CD4-positive, alpha-beta T cell treated with Interferon alpha-2 for 1 hour (primary cell): ENCODE measurements around the gene OR52N1.
A peak's percentile ranks its signal among the peaks of the same experiment; 100 is the strongest.

Experiments used
- DNase-seq, 2 donors: peaks; one replicate each; pipeline ENCODE4 v3.0.0-alpha.2; 2020 to 2022

The OR52N1 gene

GRCh38 chr11:5791165-5791564 is at the start of gene OR52N1:
Gene OR52N1, minus strand, starts transcription at chr11:5791265. Its CDS starts 2,449 bp downstream, at chr11:5788816.
- DNase-seq, result no peak

- no peak for DNase-seq
Measured at GRCh38 chr11:5837695-5838094, 46.6 kb upstream of the OR52N1 start.

- no peak for DNase-seq
Measured at GRCh38 chr11:5833446-5833845, 42.4 kb upstream of the OR52N1 start.

- no peak for DNase-seq
Measured at GRCh38 chr11:5831196-5831829, 40.2 kb upstream of the OR52N1 start.

- no peak for DNase-seq
Measured at GRCh38 chr11:5818245-5818886, 27.3 kb upstream of the OR52N1 start.

- no peak for DNase-seq
Measured at GRCh38 chr11:5815534-5815933, 24.5 kb upstream of the OR52N1 start.

GRCh38 chr11:5809905-5810795 is 19.1 kb upstream of the OR52N1 start:
- DNase-seq, result no peak

GRCh38 chr11:5809122-5809519 is 18.1 kb upstream of the OR52N1 start:
- peak in 1 of 2 donors; percentile 19 for DNase-seq

- peak; percentile 72 to 80 for DNase-seq
Measured at GRCh38 chr11:5808500-5809121, 17.5 kb upstream of the OR52N1 start, which contains the start of gene OR52N2. Gene OR52N2, plus strand, starts transcription at chr11:5808924. Its CDS starts 11,412 bp downstream, at chr11:5820336.

- DNase-seq, result no peak
Measured at GRCh38 chr11:5807580-5807979, 16.5 kb upstream of the OR52N1 start.

GRCh38 chr11:5803982-5804381 is 12.9 kb upstream of the OR52N1 start:
- DNase-seq, result no peak

- no peak for DNase-seq
Measured at GRCh38 chr11:5796541-5796940, 5.5 kb upstream of the OR52N1 start.

- DNase-seq, result no peak
Measured at GRCh38 chr11:5783255-5783654, 7.8 kb downstream of the OR52N1 start, which contains the start of gene OR52N5. Gene OR52N5, minus strand, starts transcription at chr11:5783355. Its CDS starts 4,721 bp downstream, at chr11:5778634.

GRCh38 chr11:5767056-5767455 is 24.0 kb downstream of the OR52N1 start:
- DNase-seq, result no peak

- DNase-seq, result no peak
Measured at GRCh38 chr11:5753943-5754342, 37.1 kb downstream of the OR52N1 start, which contains the start of gene OR52N4. Gene OR52N4, plus strand, starts transcription at chr11:5754243. Its CDS starts 498 bp downstream, at chr11:5754741.

GRCh38 chr11:5749836-5750235 is 41.2 kb downstream of the OR52N1 start:
- no peak for DNase-seq

- no peak for DNase-seq
Measured at GRCh38 chr11:5746614-5747013, 44.5 kb downstream of the OR52N1 start.

GRCh38 chr11:5738431-5738830 is 52.6 kb downstream of the OR52N1 start:
- DNase-seq, result no peak

GRCh38 chr11:5737670-5738392 is 53.2 kb downstream of the OR52N1 start:
- DNase-seq, result no peak

- no peak for DNase-seq
Measured at GRCh38 chr11:5737091-5737490, 54.0 kb downstream of the OR52N1 start.
